Articular chondrocyte of knee joint (primary cell): ENCODE measurements around the gene FANCD2OS. TPM values are rescaled to one million over a fixed set of nuclear protein-coding genes. Genes with fewer than 3 reads are reported as not detected.

Source experiments
- total RNA-seq: library from RNA; depleted of rRNA; stranded (reverse); fragments of >200 nt; gene quantifications from 2 replicates; pipeline ENCODE4 v1.2.3, GENCODE V29; 2012

Gene FANCD2OS, protein sequence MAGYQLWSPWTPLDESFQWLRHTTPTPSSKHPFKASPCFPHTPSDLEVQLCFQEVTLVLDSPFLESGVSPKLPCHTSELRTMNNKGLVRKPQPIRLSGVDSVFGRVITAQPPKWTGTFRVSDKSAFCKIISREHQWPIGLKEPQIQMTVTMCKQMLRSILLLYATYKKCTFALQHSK
- total RNA-seq, result not detected in 2 replicates

DNA sequence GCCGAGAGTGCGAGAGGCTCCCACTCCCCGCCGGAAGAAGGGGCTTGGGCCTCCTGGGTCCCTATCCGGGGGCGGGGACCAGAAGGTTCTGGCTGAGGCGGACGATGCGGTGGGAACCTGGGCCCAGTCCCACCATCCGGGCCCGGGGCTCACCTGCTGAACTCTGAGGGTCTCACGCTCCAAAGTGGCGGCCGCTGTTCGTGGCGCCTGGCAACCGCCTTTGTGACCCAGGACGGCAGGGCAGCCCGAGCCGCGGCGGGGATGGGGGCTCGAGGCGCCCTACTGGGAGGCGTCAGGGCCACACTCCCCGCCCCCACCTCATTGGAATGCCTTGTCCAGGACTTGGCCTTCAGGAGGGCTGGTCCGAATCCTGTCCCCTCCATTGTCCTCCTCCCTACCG is at the start of gene FANCD2OS:
Gene FANCD2OS, minus strand, starts transcription at position 165 of the 400 bp plus-strand sequence. CDS start 3,481 bp downstream, outside the sequence.

GRCh38 chr3:10115326-10116137 is 7.5 kb upstream of the FANCD2OS start, which contains the start of gene BRK1:
BRK1 (plus strand) TSS chr3:10115675; CDS start chr3:10115702, 27 bp downstream.

Other genes starting within 250 kb of the FANCD2OS start
- not detected in 2 replicates for gene CIDEC, start 228.0 kb downstream of the FANCD2OS start, total RNA-seq
- gene JAGN1, start 217.6 kb downstream of the FANCD2OS start, total RNA-seq, result 22.3 and 29.5 TPM in 2 replicates
- 1.1 and 1.4 TPM in 2 replicates for gene IL17RE, start 205.4 kb downstream of the FANCD2OS start, total RNA-seq
- 41.4 and 51.8 TPM in 2 replicates for gene IL17RC, start 191.2 kb downstream of the FANCD2OS start, total RNA-seq
- 14.1 and 20.8 TPM in 2 replicates for gene CRELD1, start 174.4 kb downstream of the FANCD2OS start, total RNA-seq
- 4.6 and 5.5 TPM in 2 replicates for gene PRRT3, start 155.8 kb downstream of the FANCD2OS start, total RNA-seq
- 92.4 and 101 TPM in 2 replicates for gene EMC3, start 121.4 kb downstream of the FANCD2OS start, total RNA-seq
- gene FANCD2, start 81.8 kb downstream of the FANCD2OS start, total RNA-seq, result 6.7 and 19.5 TPM in 2 replicates
- gene BRK1, start 7.4 kb upstream of the FANCD2OS start, total RNA-seq, result 130 and 134 TPM in 2 replicates
- 33.5 and 40.1 TPM in 2 replicates for gene VHL, start 33.5 kb upstream of the FANCD2OS start, total RNA-seq
- gene IRAK2, start 56.7 kb upstream of the FANCD2OS start, total RNA-seq, result 3.7 and 7.9 TPM in 2 replicates
- 19.5 and 20.5 TPM in 2 replicates for gene TATDN2, start 140.2 kb upstream of the FANCD2OS start, total RNA-seq
- 0.52 TPM in 1 of 2 replicates, not detected in the other for gene GHRL, start 184.7 kb upstream of the FANCD2OS start, total RNA-seq
- 170 and 203 TPM in 2 replicates for gene SEC13, start 212.9 kb upstream of the FANCD2OS start, total RNA-seq